Measurements from ENCODE around the gene DAP. TPM values are rescaled to one million over a fixed set of nuclear protein-coding genes. Genes with fewer than 3 reads are reported as not detected.

The DAP gene
- total RNA-seq, 1 experiment from 2014 or later = 47.2 TPM

DNA sequence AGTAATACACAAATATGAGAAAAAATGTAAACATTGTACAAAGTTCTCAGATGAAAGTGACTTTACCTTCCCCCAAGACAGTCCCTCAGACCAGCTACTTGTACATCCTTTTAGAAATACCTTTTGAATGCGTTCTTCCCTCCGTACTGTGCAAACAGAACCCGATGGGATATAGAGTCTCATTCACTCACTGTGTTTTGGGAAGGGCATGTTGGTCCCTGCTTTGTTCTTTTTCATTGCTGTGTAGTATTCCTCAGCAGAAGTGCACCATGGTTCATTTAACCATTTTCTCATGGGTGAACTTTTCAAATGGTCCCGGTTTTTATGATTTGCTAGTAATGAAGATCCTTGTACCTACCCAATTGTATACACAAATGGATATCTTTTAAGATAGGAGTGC, 102.8 kb downstream of the DAP start:
- H2BK15ac ChIP-seq (ENCODE audit: low read depth, low read length) = no peak overlapping the region
- no peak overlapping the region for H3K4ac ChIP-seq (ENCODE audit: low read depth, low read length)

More for the DNA sequence above, 102.8 kb downstream of the DAP start:
- H2AFZ ChIP-seq (ENCODE audit: low read length) = no peak overlapping the region
- H4K5ac ChIP-seq (ENCODE audit: insufficient read length, low read depth, low read length) = no peak overlapping the region
- no peak overlapping the region for H3K27ac ChIP-seq (ENCODE audit: insufficient read length, low read depth, low read length)
- no peak overlapping the region for H3K4me3 Mint-ChIP-seq
- no peak overlapping the region for H3T11ph ChIP-seq (ENCODE audit: low read length)
- no peak overlapping the region for H3K27ac Mint-ChIP-seq
- H3K14ac ChIP-seq (ENCODE audit: insufficient read depth, low read length) = no peak overlapping the region
- H3K9me3 ChIP-seq (ENCODE audit: control insufficient read depth, low read depth, low read length) = no peaks in the 10 kb centered on the region
- H3K9ac ChIP-seq (ENCODE audit: extremely low read depth, insufficient read length, low read length) = no peak overlapping the region
- no CpG with 5 or more reads among the region's 4 CpGs for WGBS (ENCODE audit: extremely low coverage, insufficient read length, low lambda C conversion rate)
- H2AK5ac ChIP-seq (ENCODE audit: insufficient read length, low read length) = no peak overlapping the region
- H2BK20ac ChIP-seq (ENCODE audit: low read depth, low read length, poor library complexity, severe bottlenecking) = no peak overlapping the region
- H2BK5ac ChIP-seq (ENCODE audit: insufficient read length, low read length) = no peak overlapping the region
- H3K18ac ChIP-seq (ENCODE audit: insufficient read length, low read depth, low read length) = no peak overlapping the region
- TF ChIP-seq, protein P1, sequence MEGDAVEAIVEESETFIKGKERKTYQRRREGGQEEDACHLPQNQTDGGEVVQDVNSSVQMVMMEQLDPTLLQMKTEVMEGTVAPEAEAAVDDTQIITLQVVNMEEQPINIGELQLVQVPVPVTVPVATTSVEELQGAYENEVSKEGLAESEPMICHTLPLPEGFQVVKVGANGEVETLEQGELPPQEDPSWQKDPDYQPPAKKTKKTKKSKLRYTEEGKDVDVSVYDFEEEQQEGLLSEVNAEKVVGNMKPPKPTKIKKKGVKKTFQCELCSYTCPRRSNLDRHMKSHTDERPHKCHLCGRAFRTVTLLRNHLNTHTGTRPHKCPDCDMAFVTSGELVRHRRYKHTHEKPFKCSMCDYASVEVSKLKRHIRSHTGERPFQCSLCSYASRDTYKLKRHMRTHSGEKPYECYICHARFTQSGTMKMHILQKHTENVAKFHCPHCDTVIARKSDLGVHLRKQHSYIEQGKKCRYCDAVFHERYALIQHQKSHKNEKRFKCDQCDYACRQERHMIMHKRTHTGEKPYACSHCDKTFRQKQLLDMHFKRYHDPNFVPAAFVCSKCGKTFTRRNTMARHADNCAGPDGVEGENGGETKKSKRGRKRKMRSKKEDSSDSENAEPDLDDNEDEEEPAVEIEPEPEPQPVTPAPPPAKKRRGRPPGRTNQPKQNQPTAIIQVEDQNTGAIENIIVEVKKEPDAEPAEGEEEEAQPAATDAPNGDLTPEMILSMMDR (conservative IDR thresholded peaks at IDR 0.05) = no peak
- no peak overlapping the region for H3K56ac ChIP-seq (ENCODE audit: insufficient read length, low read depth, low read length)
- H3K79me1 ChIP-seq (ENCODE audit: insufficient read depth, low read depth, low read length, poor library complexity, severe bottlenecking) = no peaks in the 10 kb centered on the region
- no peaks in the 10 kb centered on the region; the same call in 1 of the 2 replicates for H3K4me1 ChIP-seq (ENCODE audit: insufficient read depth, low read length)
- peaks cover 18 to 25% of the 10 kb centered on the region in 2 experiments for H3K4me1 Mint-ChIP-seq
- H3K9me3 Mint-ChIP-seq = no peaks in the 10 kb centered on the region
- no peak overlapping the region for H4K91ac ChIP-seq (ENCODE audit: insufficient read length, low read depth, low read length)
- no peak overlapping the region for H2BK12ac ChIP-seq (ENCODE audit: insufficient read length, low read depth, low read length)
- H4K20me1 ChIP-seq (ENCODE audit: control insufficient read depth, insufficient read depth, insufficient read length) = no peaks in the 10 kb centered on the region
- no peaks in the 10 kb centered on the region for H3K79me2 ChIP-seq (ENCODE audit: insufficient read depth, low read length)
- no peak overlapping the region for H3K23ac ChIP-seq (ENCODE audit: insufficient read length, low read depth, low read length)
- no peak for DNase-seq
- H3K23me2 ChIP-seq (ENCODE audit: insufficient read length, low read depth, low read length, poor library complexity, severe bottlenecking) = no peaks in the 10 kb centered on the region
- H2BK120ac ChIP-seq (ENCODE audit: low read depth, low read length, poor library complexity, severe bottlenecking) = no peak overlapping the region
- no peaks in the 10 kb centered on the region for H3K27me3 ChIP-seq (ENCODE audit: insufficient read depth, low read length)
- H3K36me3 Mint-ChIP-seq (ENCODE audit: insufficient read depth in 1 of 3, low read depth in 3 of 3) = no peaks in the 10 kb centered on the region; a peak in 1 of 7 replicates
- H4K8ac ChIP-seq (replicated peaks; ENCODE audit: insufficient read length, low read depth, low read length) = no peak overlapping the region
- no peaks in the 10 kb centered on the region; the same call in 1 of the 2 replicates for H3K27me3 Mint-ChIP-seq (ENCODE audit: low read depth)
- no peak overlapping the region for H3K4me2 ChIP-seq (ENCODE audit: insufficient read depth, insufficient read length, low read length)

All from H9 (cell line).